Measurements from ENCODE around the gene ARID4A. TPM values are rescaled to one million over a fixed set of nuclear protein-coding genes. Genes with fewer than 3 reads are reported as not detected.
A peak's percentile ranks its signal among the peaks of the same experiment; 100 is the strongest.

ARID4A gene
- polyA plus RNA-seq, 2 of the 4 experiments (the other 2 are of a cell fraction), result 9.0 to 15.1 TPM

- peak; percentile 100 for TF ChIP-seq HOXB13 (CRISPR knock-in tag; IDR thresholded peaks at IDR 0.05; ENCODE audit: low read depth)
- no peak for TF ChIP-seq SMC3 (IDR thresholded peaks at IDR 0.05)
- no peak for TF ChIP-seq BHLHE40 (IDR thresholded peaks at IDR 0.05; ENCODE audit: low read depth, low read length)
- TF ChIP-seq ELK1 (IDR thresholded peaks at IDR 0.05; ENCODE audit: low read depth, low read length), result 0 out of 2 replicates have a peak, but pooled peaks have one; percentile 77
- no peak for TF ChIP-seq CBX2 (IDR thresholded peaks at IDR 0.05; ENCODE audit: borderline replicate concordance, low read depth)
- peak; percentile 100 for TF ChIP-seq EHF (CRISPR knock-in tag; IDR thresholded peaks at IDR 0.05)
- no peak for TF ChIP-seq EHMT2 (IDR thresholded peaks at IDR 0.05; ENCODE audit: low read depth)
- TF ChIP-seq E2F6 (IDR thresholded peaks at IDR 0.05; ENCODE audit: borderline replicate concordance, low read depth), result no peak
- TF ChIP-seq CEBPB (IDR thresholded peaks at IDR 0.05), result peak in 1 of 2 experiments; percentile 57; a peak in 1 of 4 replicates
- TF ChIP-seq MAFK (IDR thresholded peaks at IDR 0.05; ENCODE audit: partially characterized antibody), result peak; percentile 6
- TF ChIP-seq KDM1A (IDR thresholded peaks at IDR 0.05; ENCODE audit: low read depth), result no peak
- no peak for TF ChIP-seq ZFP36 (IDR thresholded peaks at IDR 0.05; ENCODE audit: borderline replicate concordance, partially characterized antibody)
- TF ChIP-seq RARB (CRISPR knock-in tag; IDR thresholded peaks at IDR 0.05), result peak; percentile 85
- no peak for TF ChIP-seq ZC3H11A (IDR thresholded peaks at IDR 0.05)
- TF ChIP-seq RCOR1 (IDR thresholded peaks at IDR 0.05; ENCODE audit: low read depth, low read length), result no peak
- peak; percentile 99 for TF ChIP-seq ZSCAN20 (CRISPR knock-in tag; IDR thresholded peaks at IDR 0.05)
- peak; percentile 100 for TF ChIP-seq FOXS1 (CRISPR knock-in tag; IDR thresholded peaks at IDR 0.05)
- TF ChIP-seq USF2 (IDR thresholded peaks at IDR 0.05), result no peak
- no peak for TF ChIP-seq POLR2AphosphoS2 (conservative IDR thresholded peaks at IDR 0.05; ENCODE audit: low read length)
- peak; percentile 88 for TF ChIP-seq POLR2A (IDR thresholded peaks at IDR 0.05; ENCODE audit: low read length)
- no peak for TF ChIP-seq CBX8 (IDR thresholded peaks at IDR 0.05)
- no peak for TF ChIP-seq NFE2L2 (conservative IDR thresholded peaks at IDR 0.05; ENCODE audit: low read length)
- TF ChIP-seq MAX (IDR thresholded peaks at IDR 0.05), result no peak; the same call in 1 of the 2 replicates
- TF ChIP-seq HOXA7 (CRISPR knock-in tag; IDR thresholded peaks at IDR 0.05), result peak; percentile 86
- TF ChIP-seq JUN (IDR thresholded peaks at IDR 0.05), result peak; percentile 81 to 87; a peak in 4 of 5 replicates
- TF ChIP-seq NPAS2 (CRISPR knock-in tag; IDR thresholded peaks at IDR 0.05; ENCODE audit: borderline replicate concordance), result peak; percentile 97
- TF ChIP-seq FOSB (CRISPR knock-in tag; IDR thresholded peaks at IDR 0.05), result peak; percentile 96
- no peak for TF ChIP-seq RAD21 (conservative IDR thresholded peaks at IDR 0.05 in 1 of 2, IDR thresholded peaks at IDR 0.05 in 1 of 2)
- TF ChIP-seq JUNB (IDR thresholded peaks at IDR 0.05), result no peak
- peak; percentile 100 for TF ChIP-seq ZNF302 (CRISPR knock-in tag; IDR thresholded peaks at IDR 0.05)
- no peak for TF ChIP-seq HDAC2 (IDR thresholded peaks at IDR 0.05)
- TF ChIP-seq PHF8 (IDR thresholded peaks at IDR 0.05; ENCODE audit: borderline replicate concordance, low read depth), result peak; percentile 99
- peak; percentile 98 for TF ChIP-seq TP53 (CRISPR knock-in tag; IDR thresholded peaks at IDR 0.05)
- peak; percentile 73; the same call in 1 of the 2 replicates for TF ChIP-seq RFX5 (IDR thresholded peaks at IDR 0.05)
- TF ChIP-seq RNF2 (IDR thresholded peaks at IDR 0.05; ENCODE audit: borderline replicate concordance, low read depth), result no peak
- TF ChIP-seq TFCP2L1 (CRISPR knock-in tag; IDR thresholded peaks at IDR 0.05), result peak; percentile 98
- peak; percentile 78; the same call in 1 of the 2 replicates for TF ChIP-seq MYC (IDR thresholded peaks at IDR 0.05; ENCODE audit: borderline replicate concordance, low read length)
- TF ChIP-seq CHD4 (IDR thresholded peaks at IDR 0.05; ENCODE audit: borderline replicate concordance), result no peak
- TF ChIP-seq GATA3 (IDR thresholded peaks at IDR 0.05; ENCODE audit: borderline replicate concordance), result no peak
- no peak for TF ChIP-seq EP300 (IDR thresholded peaks at IDR 0.05)
- peak; percentile 100 for TF ChIP-seq ATOH8 (CRISPR knock-in tag; IDR thresholded peaks at IDR 0.05; ENCODE audit: low read depth)
- no peak for TF ChIP-seq NR3C1 (IDR thresholded peaks at IDR 0.05)
Measured at GRCh38 chr14:58297762-58298476, 436 bp upstream of the ARID4A start (continued).
